HG03108 (cell line): ENCODE data around the gene DPYSL5.
A peak's percentile ranks its signal among the peaks of the same experiment; 100 is the strongest.
"Not testable (repeated sequence)": the region's sequence is repeated elsewhere in the genome, so short reads cannot be mapped to it uniquely, and the experiment has no call there.

Experiments used
- ATAC-seq: cut with Tn5 transposase; IDR thresholded peaks from one replicate; pipeline ENCODE4 v1.9.1; 2021; ENCODE audit warnings: moderate library complexity; ENCODE audit not compliant: unreplicated experiment

The DPYSL5 gene

GRCh38 chr2:26922405-26923188, 74.7 kb downstream of the DPYSL5 start:
- ATAC-seq, result peak; percentile 61

- ATAC-seq, result not testable (repeated sequence)
Observed at GRCh38 chr2:26923189-26923466, 75.2 kb downstream of the DPYSL5 start.

GRCh38 chr2:26924731-26925099, 76.8 kb downstream of the DPYSL5 start:
- no peak for ATAC-seq

GRCh38 chr2:26925100-26925791, 77.3 kb downstream of the DPYSL5 start:
- ATAC-seq, result no peak

GRCh38 chr2:26927221-26927620, 79.3 kb downstream of the DPYSL5 start:
- no peak for ATAC-seq

- no peak for ATAC-seq
Observed at GRCh38 chr2:26932974-26933373, 85.0 kb downstream of the DPYSL5 start.

GRCh38 chr2:26933431-26934334, 85.8 kb downstream of the DPYSL5 start:
- ATAC-seq, result no peak

GRCh38 chr2:26934335-26934724, 86.4 kb downstream of the DPYSL5 start:
- no peak for ATAC-seq

- no peak for ATAC-seq
Observed at GRCh38 chr2:26934985-26935384, 87.1 kb downstream of the DPYSL5 start.

GRCh38 chr2:26936855-26937254, 88.9 kb downstream of the DPYSL5 start:
- no peak for ATAC-seq

- ATAC-seq, result no peak
Observed at GRCh38 chr2:26938399-26939118, 90.6 kb downstream of the DPYSL5 start.

- ATAC-seq, result no peak
Observed at GRCh38 chr2:26940001-26940400, 92.1 kb downstream of the DPYSL5 start.

- no peak for ATAC-seq
Observed at GRCh38 chr2:26941486-26941885, 93.6 kb downstream of the DPYSL5 start.

GRCh38 chr2:26942543-26943295, 94.8 kb downstream of the DPYSL5 start:
- ATAC-seq, result no peak

GRCh38 chr2:26945991-26946750, 98.2 kb downstream of the DPYSL5 start:
- no peak for ATAC-seq

- no peak for ATAC-seq
Observed at GRCh38 chr2:26946841-26947784, 99.2 kb downstream of the DPYSL5 start.

GRCh38 chr2:26948800-26949199, 100.9 kb downstream of the DPYSL5 start:
- no peak for ATAC-seq

GRCh38 chr2:26950246-26950645, 102.3 kb downstream of the DPYSL5 start:
- no peak for ATAC-seq
